Activated CD4-positive, alpha-beta T cell treated with anti-CD3 and anti-CD28 coated beads, Interleukin-2, amount 50 U/mL, for 16 hours (primary cell): ENCODE data around the gene MPV17L.
"Not testable (repeated sequence)": the region's sequence is repeated elsewhere in the genome, so short reads cannot be mapped to it uniquely, and the experiment has no call there.

Source experiments
- DNase-seq: peaks from one replicate; pipeline ENCODE4 v3.0.0-alpha.2; 2020

Gene MPV17L

DNA sequence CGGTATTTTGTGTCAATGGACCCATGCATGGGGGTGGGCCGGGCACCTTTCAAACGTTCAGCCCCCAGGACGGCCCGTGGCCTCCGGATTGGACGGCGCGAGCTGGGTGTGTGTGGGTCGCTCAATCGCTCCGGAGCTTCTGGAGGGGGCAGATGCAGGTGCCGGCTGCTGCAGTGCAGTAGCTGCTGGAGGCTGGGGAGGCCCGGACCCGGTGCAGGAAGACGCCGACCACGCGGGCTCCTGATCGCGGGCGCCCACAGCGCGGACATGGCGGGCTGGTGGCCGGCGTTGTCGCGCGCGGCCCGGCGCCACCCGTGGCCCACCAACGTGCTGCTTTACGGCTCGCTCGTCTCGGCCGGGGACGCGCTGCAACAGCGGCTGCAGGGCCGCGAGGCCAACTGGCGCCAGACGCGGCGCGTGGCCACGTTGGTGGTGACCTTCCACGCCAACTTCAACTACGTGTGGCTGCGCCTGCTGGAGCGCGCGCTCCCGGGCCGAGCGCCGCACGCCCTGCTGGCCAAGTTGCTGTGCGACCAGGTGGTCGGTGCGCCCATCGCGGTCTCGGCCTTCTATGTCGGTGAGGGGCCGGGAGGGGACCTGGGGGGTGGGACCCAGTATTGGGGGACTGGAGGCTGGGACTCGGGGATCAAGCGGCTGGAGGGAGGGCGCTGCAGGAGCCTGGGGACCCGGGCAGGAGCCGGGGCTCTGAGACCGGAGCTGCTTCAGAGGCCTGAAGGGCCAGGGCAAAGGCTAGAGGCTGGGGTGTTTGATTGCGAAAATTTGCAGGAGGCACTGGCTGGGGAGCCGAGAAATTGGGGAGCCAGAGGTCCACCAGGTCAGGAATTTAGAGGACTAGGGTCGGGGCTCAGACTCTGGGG lies at the start of gene MPV17L:
Gene MPV17L (plus strand): TSS at position 124 of the 878 bp plus-strand sequence. CDS start 144 bp downstream, at position 268.
- not testable (repeated sequence) for DNase-seq

DNA sequence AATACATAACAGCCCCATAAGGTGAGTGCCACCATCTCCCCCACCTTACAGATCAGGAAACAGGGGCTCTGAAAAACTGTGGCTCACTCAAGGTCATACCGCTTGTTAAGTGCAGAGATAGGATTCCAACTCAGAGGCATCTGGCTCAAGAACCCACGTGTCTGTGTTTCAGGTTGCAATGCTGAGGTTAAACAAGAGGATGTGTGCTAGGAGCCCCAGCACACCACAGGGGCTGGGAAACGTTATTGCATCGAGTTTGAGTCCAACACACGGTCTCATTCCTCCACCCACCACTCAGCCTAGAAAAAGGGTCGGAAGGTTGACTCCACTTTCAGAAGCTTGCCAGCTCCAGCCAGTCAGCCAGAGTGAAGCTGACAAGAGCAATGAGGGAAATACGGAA lies 46.8 kb upstream of the MPV17L start:
- DNase-seq: not testable (repeated sequence)

DNA sequence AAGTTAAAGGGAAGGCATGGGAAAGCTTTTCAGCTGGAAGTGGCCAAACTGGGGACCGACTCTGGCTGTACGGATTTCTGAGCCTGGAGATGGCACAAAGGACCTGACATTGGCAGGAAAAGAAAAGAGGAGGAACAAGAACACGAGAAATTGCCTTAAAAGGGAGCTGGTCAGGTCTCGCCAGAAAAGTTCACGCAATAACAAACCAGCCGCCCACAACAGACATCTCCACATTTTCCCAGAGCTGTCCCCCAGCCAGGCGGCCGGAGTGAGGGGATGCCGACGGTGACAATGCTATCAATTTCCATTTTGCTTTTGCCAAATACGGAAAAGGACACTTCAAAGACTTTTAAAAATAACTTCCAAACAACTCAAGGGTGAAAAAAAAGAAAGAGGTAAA lies 44.3 kb upstream of the MPV17L start:
- not testable (repeated sequence) for DNase-seq

DNA sequence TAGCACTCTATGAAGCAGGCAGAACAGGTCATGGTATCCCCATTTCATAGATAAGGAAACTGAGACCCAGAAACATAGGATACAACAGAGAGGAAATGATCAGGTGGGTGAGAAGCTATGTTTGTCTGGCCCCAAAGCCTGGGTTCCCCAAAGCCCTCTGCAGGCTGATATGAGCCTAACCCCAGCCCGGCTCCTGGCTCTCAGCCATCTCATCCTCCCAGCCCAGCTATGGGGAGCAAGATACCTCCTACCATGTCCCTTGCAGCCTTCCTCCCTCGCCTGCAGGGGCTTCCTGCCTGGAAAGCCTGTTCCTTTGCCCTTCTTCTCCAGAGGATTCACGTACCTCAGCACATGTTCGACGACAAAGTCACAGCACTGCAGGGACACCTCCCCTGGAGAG lies 43.8 kb upstream of the MPV17L start:
- DNase-seq: not testable (repeated sequence)

DNA sequence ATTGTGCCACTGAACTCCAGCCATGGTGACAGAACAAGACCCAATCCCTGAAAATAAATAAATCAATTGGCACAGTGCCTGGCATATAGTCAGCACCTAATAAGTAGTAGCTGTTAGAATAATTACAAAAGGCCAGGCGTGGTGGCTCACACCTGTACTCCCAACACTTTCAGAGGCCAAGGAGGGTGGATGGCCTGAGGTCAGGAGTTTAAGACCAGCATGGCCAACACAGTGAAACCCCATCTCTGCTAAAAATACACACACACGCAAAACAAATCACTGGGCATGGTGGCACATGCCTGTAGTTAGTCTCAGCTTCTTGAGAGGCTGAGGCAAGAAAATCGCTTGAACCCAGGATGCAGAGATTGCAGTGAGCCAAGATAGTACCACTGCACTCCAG lies 42.7 kb upstream of the MPV17L start:
- DNase-seq: not testable (repeated sequence)

DNA sequence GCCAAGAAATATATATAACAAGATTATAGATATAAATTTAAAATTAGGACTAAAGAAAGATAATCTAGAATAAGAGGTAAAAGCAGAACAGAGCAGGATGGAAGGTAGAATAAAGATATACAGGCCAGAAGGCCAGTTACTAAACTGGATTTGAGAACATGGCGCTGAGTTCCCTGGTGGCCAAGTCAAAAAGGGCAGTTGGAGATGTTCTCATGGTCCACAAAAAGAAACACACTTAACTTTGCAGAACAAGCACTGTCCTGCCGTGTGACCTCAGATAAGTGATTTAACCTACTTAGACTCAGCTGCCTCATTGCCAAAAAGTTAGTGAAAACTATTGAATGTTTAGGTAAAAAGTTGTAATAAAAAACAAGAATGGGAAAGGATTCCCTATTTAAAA lies 40.7 kb upstream of the MPV17L start:
- not testable (repeated sequence) for DNase-seq

DNA sequence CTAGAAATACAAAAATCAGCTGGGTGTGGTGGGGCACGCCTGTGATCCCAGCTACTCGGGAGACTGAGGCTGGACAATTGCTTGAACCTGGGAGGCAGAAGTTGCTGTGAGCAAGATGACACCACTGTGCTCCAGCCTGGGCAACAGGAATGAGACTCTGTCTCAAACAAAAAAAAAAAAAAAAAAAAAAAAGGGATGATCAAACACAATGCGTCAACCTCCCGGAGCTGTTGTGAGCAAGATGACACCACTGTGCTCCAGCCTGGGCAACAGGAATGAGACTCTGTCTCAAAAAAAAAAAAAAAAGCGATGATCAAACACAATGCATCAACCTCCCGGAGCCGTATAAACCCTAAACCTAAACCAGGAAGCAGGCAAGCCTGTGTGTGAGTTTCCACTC lies 38.1 kb upstream of the MPV17L start:
- not testable (repeated sequence) for DNase-seq

DNA sequence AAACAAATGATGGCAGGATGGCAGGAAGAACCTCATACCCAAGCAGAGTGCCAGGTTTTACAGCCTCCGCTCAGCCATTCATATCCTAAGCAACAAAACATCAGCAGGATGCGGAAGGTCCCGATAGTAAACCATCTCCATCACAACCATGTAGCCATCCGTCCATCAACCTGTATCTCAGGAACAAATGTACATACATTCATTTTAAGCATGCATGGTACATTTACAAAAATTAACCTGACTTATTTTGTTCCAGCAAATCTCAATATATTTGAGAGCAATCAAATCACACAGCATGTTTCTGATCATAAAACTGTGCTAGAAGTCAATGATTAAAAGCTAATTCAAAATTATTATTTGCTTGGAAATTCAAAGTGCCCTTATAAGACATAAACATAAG lies 17.4 kb upstream of the MPV17L start, which contains the start of gene NPIPA5:
Gene NPIPA5 (minus strand): TSS at position 101 of the 400 bp plus-strand sequence. CDS start 0 bp downstream, at position 101.
- not testable (repeated sequence) for DNase-seq

DNA sequence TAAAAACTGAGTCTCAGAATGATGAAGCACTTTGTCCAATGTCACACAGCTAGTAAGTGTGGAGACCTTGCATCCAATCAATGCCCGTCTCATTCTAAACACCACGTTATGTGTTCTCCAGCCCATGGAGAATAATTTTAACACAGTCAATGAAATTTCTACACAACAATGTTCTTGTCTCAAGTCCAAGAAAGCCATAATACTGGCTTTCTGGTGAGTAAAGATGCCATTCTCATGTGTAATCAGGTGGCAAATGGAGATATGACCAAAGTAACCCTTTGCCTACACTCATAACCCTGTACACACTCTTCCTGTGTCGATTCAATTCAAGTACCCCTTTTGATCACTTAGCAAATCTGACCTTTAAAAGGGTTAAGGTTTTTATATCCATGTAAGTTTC lies 12.7 kb upstream of the MPV17L start:
- not testable (repeated sequence) for DNase-seq

DNA sequence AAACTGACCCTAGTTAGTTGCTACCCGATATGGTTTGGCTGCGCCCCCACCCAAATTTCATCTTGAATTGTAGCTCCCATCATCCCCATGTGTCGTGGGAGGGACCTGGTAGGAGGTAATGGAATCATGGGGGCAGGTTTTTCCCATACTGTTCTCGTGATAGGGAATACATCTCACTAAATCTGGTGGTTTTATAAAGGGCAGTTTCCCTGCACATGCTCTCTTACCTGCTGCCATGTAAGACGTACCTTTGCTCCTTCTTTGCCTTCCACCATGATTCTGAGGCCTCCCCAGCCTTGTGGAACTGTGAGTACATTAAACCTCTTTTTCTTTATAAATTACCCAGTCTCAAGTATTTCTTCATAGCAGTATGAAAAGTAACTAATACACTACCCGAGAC lies 7.5 kb upstream of the MPV17L start:
- DNase-seq: not testable (repeated sequence)

DNA sequence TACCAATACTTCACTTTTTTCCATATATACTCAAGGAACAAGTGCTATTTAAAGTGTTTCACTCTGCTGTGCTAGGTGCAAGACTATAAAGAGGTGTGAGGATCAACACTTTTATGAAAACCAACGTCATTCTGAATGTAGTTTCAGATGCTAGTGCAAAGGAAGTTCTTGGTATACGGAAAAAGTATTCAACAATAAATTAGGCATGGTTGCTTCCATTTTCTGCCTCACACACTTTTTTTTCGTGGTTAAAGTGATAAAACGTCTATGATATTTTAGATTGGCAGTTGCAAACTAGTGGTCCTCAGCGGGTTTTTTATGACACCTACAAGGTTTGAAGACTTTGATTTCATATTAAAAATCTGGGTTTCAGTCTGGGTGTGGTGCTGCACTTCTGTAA lies 5.6 kb upstream of the MPV17L start:
- DNase-seq: not testable (repeated sequence)

DNA sequence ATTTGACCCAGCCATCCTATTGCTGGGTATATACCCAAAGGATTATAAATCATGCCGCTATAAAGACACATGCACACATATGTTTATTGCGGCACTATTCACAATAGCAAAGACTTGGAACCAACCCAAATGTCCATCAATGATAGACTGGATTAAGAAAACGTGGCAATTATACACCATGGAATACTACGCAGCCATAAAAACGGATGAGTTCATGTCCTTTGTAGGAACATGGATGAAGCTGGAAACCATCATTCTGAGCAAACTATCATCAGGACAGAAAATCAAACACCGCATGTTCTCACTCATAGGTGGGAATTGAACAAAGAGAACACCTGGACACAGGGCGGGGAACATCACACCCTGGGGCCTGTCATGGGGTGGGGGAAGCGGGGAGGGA lies 2.5 kb upstream of the MPV17L start:
- DNase-seq: not testable (repeated sequence)

DNA sequence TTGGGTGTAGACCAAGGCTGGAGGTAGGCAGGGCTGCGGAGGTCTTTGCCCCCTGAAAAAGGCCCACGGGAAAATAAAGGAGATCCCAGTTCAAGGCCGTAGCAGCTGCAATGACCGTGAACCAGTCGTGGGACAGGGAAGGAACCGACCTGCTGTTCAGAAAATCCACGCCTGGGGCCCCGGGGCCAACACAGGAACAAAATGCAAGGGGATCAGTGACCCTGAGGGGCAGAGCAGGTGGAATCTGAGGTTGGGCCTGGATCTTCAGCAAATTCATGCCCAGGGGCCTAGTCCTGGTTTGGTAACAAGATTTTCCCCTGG lies 915 bp downstream of the MPV17L start:
- not testable (repeated sequence) for DNase-seq

DNA sequence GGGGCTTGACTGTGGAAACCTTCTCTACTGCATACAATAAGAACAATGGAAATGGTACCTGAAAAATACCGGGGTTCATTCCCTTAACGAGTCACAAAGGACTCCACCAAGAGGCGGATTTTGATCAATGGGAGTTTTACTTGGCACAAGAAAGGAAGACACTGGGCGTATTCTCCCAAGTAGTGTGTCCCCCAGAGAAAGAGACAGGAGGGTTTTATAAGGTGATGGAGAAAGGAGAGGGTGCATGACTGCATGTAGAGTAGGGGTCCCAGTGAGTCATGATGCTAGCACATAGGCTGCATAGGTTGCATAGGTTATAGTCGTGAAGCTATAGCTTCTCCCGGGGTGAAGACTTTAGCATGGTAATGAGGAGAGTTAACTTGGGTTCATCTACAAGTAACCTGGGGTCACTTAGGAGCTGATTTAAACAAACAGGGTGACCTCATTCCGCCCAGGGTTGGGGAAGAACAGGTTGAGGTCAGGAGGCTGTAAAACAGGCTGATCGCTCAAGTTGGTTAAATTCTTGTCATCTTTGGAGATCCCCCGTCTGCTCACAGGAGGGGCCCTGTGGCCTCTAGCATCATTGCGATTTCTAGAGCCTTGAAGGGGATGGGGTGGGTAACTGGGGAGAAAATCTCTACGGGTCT lies 1.5 kb downstream of the MPV17L start:
- DNase-seq: no peak

DNA sequence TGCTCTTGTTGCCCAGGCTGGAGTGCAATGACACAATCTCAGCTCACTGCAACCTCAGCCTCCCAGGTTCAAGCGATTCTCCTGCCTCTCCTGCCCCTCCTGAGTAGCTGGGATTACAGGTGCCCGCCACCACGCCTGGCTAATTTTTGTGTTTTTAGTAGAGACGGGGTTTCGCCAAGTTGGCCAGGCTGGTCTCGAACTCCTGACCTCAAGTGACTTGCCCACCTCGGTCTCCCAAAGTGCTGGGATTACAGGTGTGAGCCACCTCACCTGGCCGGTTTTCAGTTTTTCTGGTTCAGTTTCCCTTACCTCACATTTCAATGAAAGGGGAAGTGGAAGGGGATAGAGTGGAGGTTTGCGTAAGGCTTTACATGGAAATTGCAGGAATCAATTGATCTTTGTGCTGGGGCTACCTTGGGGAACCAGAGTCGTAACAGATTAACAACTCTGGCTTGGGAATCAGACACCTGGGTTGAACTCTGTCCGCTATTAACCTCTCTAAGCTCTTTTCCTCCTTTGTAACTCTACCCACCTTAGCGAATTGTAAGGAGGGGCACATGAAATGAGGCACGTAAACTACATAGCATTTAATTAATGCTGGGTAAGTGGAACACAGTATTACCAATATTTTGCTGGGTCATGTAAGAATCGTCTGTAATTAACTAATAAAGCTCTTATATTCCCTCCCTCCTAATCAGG lies 3.2 kb downstream of the MPV17L start:
- DNase-seq: no peak

DNA sequence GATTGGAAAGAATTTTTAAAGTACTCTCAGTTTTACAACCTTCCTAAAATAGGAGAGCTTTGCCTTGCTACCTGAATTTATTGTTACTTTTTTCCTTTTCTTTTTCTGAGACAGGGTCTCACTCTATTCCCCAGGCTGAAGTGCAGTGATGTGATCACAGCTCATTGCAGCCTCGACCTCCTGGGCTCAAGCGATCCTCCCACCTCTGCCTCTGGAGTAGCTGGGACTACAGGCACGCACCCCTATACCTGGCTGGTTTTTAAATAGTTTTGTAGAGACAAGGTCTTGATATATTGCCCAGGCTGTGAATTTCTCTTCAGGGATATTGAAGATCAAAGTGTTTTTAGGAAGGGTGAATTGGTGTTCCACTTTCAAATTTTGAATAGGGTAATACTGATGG lies 3.8 kb downstream of the MPV17L start:
- no peak for DNase-seq

DNA sequence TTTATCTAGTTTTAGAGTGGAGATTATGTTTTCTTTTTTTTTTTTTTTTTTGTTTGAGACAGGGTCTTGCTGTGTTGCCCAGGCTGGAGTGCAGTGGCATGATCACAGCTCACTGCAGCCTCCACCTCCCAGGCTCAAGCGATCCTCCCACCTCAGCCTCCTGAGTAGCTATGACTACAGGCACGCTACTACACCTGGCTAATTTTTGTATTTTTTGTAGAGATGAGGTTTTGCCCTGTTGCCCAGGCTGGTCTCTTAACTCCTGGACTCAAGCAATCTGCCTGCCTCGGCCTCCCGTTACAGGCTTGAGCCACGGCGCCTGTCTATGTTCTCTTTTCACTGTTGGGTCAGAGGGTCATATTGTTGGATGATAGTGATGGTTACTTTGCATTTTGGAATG lies 4.8 kb downstream of the MPV17L start:
- DNase-seq: not testable (repeated sequence)

DNA sequence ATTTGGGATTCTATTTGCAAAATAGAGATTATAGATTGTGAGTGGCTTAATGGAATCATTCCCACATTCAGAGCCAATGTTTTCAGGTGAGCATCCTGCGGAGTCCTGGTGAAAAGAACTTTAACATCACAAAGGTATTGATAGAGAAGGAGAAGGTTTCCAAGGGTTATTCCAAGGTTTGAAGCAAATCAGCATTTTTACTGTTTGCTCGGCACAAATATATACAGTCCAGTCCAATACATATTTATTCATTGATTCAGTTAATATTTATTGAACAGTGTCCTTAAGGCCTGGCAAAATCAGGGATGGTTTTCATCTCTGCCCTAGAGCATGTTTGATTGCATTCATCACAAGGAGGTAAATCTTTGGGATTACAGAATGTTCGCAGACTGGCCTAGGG lies 6.4 kb downstream of the MPV17L start:
- no peak for DNase-seq

DNA sequence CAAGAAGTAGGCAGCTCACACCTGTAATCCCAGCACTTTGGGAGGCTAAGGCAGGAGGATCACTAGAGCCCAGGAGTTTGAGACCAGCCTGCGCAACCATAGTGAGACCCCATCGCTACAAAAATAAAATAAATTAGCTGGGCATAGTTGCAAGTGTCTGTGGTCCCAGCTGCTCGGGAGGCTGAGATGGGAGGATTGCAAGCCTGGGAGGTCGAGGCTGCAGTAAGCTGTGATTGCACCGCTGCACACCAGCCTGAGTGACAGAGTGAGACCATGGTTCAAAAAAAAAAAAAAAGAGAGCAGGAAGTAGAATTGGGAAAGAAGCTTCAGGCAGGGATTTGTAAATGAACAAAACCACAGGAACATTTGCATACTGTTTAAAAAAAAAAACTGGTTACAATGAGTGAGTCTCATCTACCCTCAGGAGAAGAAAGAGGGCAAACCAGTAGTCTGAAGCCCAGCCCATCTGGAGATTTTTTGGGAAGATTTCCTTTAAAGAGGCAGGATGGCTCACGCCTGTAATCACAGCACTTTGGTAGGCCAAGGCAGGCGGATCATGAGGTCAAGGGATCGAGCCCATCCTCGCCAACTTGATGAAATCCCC lies 7.9 kb downstream of the MPV17L start:
- DNase-seq: no peak

DNA sequence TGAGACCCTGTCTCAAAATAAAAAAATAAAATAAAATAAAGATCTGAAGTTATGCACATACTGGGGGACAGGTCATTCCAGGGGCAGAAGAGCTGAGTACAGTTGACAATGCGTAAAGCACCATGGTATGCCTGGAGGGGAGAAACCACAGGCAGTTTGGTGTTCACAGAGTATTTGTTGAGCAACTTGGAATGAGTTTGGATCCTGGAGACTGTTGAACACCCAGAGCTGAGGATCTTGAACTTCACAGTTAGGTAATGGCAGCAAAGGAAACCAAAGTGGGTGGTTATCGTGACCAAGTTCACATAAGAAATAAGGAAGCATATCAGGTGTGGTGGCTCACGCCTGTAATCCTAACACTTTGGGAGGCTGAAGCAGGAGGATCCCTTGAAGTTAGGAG lies 8.5 kb downstream of the MPV17L start:
- not testable (repeated sequence) for DNase-seq

DNA sequence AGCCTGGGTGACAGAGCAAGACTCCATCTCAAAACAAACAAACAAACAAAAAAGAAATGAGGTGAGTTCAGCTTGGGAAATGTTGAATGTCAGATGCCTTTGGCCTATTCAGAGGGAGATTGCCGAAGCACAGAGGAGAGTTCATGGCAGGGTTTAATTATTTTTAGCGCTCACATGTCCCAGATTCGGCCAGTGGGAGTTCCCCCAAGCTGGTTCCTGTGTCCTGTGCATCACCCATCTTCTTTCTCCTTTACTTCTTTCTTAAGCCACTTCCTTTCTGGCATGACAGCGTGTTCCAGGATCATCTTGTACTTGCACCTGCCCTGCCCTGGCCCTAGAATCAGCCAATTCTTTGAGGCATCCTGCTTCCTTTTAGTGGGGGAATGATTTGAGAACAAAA lies 9.2 kb downstream of the MPV17L start:
- no peak for DNase-seq

DNA sequence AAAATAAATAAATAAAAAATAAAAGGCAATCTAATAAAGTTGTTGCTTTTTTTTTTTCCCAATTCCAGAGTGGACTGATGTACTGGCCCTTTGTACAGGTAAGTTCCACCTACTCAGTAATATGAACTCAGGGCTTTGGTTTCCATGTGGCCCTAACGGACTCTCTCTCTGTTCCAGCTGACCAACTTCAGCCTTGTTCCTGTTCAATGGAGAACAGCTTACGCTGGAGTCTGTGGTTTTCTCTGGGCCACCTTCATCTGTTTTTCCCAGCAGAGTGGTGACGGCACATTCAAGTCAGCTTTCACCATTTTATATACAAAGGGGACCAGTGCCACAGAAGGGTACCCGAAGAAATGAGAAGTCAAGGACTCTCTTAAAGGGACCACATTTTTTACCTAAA lies 12.2 kb downstream of the MPV17L start:
- not testable (repeated sequence) for DNase-seq

DNA sequence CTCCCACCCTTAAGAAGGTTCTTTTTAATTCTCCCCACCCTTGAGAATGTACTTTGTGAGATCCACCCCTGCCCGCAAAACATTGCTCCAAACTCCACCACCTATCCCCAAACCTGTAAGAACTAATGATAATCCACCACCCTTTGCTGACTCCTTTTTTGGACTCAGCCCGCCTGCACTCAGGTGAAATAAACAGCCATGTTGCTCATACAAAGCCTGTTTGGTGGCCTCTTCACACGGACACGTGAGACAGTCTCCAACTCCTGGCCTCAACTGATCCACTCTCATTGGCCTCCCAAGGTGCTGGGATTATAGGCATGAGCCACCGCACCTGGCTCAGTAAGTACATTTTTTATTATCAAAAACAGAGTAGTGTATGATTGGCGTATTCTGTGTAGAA lies 13.9 kb downstream of the MPV17L start:
- DNase-seq: not testable (repeated sequence)
